ENCODE results near the gene P2RX4. TPM values are rescaled to one million over a fixed set of nuclear protein-coding genes. Genes with fewer than 3 reads are reported as not detected.
A peak's percentile ranks its signal among the peaks of the same experiment; 100 is the strongest.

P2RX4 gene
- total and polyA plus RNA-seq, 3 donors from 2014 or later, result 20.2 to 50.0 (median 36.0) TPM

DNA sequence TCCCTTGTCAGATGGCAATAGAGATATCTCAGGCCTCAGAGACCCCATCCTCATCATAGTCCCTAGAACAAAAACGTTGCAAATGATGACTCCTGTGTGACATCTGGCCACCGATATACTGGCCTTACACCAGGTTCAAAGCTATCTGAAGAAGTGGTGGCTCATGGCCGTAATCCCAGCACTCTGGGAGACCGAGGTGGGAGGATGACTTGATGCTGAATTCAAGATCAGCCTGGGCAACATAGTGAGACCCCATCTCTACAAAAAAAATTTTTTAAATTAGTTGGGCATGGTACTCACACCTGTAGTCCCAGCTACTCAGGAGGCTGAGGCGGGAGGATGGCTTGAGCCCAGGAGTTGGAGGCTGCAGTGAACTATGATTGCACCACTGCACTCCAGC, 73.5 kb downstream of the P2RX4 start:
- intact Hi-C loops (cut with DNase I; ENCODE audit: low total_unique reads), result no loop called here
- no peak overlapping the region for H3K4me3 ChIP-seq
- DNase-seq, result no peak
- TF ChIP-seq POLR2A (IDR thresholded peaks at IDR 0.05), result no peak
- TF ChIP-seq, protein P1, sequence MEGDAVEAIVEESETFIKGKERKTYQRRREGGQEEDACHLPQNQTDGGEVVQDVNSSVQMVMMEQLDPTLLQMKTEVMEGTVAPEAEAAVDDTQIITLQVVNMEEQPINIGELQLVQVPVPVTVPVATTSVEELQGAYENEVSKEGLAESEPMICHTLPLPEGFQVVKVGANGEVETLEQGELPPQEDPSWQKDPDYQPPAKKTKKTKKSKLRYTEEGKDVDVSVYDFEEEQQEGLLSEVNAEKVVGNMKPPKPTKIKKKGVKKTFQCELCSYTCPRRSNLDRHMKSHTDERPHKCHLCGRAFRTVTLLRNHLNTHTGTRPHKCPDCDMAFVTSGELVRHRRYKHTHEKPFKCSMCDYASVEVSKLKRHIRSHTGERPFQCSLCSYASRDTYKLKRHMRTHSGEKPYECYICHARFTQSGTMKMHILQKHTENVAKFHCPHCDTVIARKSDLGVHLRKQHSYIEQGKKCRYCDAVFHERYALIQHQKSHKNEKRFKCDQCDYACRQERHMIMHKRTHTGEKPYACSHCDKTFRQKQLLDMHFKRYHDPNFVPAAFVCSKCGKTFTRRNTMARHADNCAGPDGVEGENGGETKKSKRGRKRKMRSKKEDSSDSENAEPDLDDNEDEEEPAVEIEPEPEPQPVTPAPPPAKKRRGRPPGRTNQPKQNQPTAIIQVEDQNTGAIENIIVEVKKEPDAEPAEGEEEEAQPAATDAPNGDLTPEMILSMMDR (IDR thresholded peaks at IDR 0.05), result no peak
- H3K4me1 ChIP-seq, result peaks cover 40% of the 10 kb centered on the region
- H3K27me3 ChIP-seq, result no peaks in the 10 kb centered on the region
- H3K27ac ChIP-seq, result peak overlapping the region; percentile 73 to 84
- 89 to 90% methylated on average over 5 of the region's 5 CpGs for WGBS, 2 donors
- no peaks in the 10 kb centered on the region for H3K9me3 ChIP-seq
- no peaks in the 10 kb centered on the region for H3K36me3 ChIP-seq (ENCODE audit: low read depth, missing control alignments)

Other genes starting within 250 kb of the P2RX4 start
- under 1 TPM; 0.79 to 0.81 TPM for gene HNF1A, start 231.6 kb upstream of the P2RX4 start, total RNA-seq
- gene HNF1A, start 231.6 kb upstream of the P2RX4 start, polyA plus RNA-seq (ENCODE audit: insufficient read depth, low read depth, low replicate concordance), result 0.70 TPM
- 10 to 100 TPM; 14.3 to 16.5 TPM for gene C12orf43, start 193.6 kb upstream of the P2RX4 start, total RNA-seq
- gene C12orf43, start 193.6 kb upstream of the P2RX4 start, polyA plus RNA-seq (ENCODE audit: insufficient read depth, low read depth, low replicate concordance), result 15.9 TPM
- 1 to 10 TPM in 1 of 2 donors, under 1 TPM in 1; 0.74 to 1.8 TPM for gene OASL, start 170.9 kb upstream of the P2RX4 start, total RNA-seq
- 2.8 TPM for gene OASL, start 170.9 kb upstream of the P2RX4 start, polyA plus RNA-seq (ENCODE audit: insufficient read depth, low read depth, low replicate concordance)
- gene P2RX7, start 77.3 kb upstream of the P2RX4 start, total RNA-seq, result 10 to 100 TPM in 1 of 2 donors, 1 to 10 TPM in 1; 5.6 to 12.8 TPM
- gene P2RX7, start 77.3 kb upstream of the P2RX4 start, polyA plus RNA-seq (ENCODE audit: insufficient read depth, low read depth, low replicate concordance), result 3.0 TPM
- 10 to 100 TPM; 21.5 to 22.1 TPM for gene CAMKK2, start 86.6 kb downstream of the P2RX4 start, total RNA-seq
- 17.1 TPM for gene CAMKK2, start 86.6 kb downstream of the P2RX4 start, polyA plus RNA-seq (ENCODE audit: insufficient read depth, low read depth, low replicate concordance)
- 100 to 1,000 TPM; 143 to 158 TPM for gene ANAPC5, start 142.3 kb downstream of the P2RX4 start, total RNA-seq
- 95.9 TPM for gene ANAPC5, start 142.3 kb downstream of the P2RX4 start, polyA plus RNA-seq (ENCODE audit: insufficient read depth, low read depth, low replicate concordance)
- 10 to 100 TPM; 84.5 to 96.6 TPM for gene RNF34, start 190.0 kb downstream of the P2RX4 start, total RNA-seq
- 59.2 TPM for gene RNF34, start 190.0 kb downstream of the P2RX4 start, polyA plus RNA-seq (ENCODE audit: insufficient read depth, low read depth, low replicate concordance)